K562 (cell line): Measurements from ENCODE around the gene KIAA1958. TPM values are rescaled to one million over a fixed set of nuclear protein-coding genes. Genes with fewer than 3 reads are reported as not detected.

ENCODE experiments used
- MAFK ChIP-seq: IDR thresholded peaks from 2 replicates; pipeline ENCODE4 v1.6.1; 2011; ENCODE audit warnings: low read length, improper control_type of control experiment
- NR3C1 ChIP-seq: sonication (generic); formaldehyde crosslinking; IDR thresholded peaks from 2 replicates; pipeline ENCODE4 v1.8.1; 2022; ENCODE audit warnings: missing genetic modification reagents
- RBM14 ChIP-seq: fragments of 200-400 bp; formaldehyde crosslinking; IDR thresholded peaks from 2 replicates; pipeline ENCODE4 v1.6.1; 2018; ENCODE audit warnings: low read depth, mild to moderate bottlenecking, low read length, moderate library complexity, borderline replicate concordance; ENCODE audit not compliant: insufficient read depth
- STAT6 ChIP-seq: sonication (generic); formaldehyde crosslinking; IDR thresholded peaks from 2 replicates; pipeline ENCODE4 v1.8.1; 2023; ENCODE audit warnings: mild to moderate bottlenecking, missing genetic modification reagents
- TCF3 ChIP-seq: sonication (generic); formaldehyde crosslinking; IDR thresholded peaks from 2 replicates; pipeline ENCODE4 v1.4.0; 2020; ENCODE audit warnings: mild to moderate bottlenecking, missing genetic modification reagents
- ZBTB5 ChIP-seq: fragments of 450-650 bp; IDR thresholded peaks from 2 replicates; pipeline ENCODE4 v1.6.1; 2017; ENCODE audit warnings: antibody characterized with exemption
- ZEB2 ChIP-seq: fragments of 450-650 bp; IDR thresholded peaks from 2 replicates; pipeline ENCODE4 v1.6.1; 2016
- polyA plus RNA-seq, 8 experiments: library from polyadenylated mRNA; depleted of rRNA in 4 of 8; stranded (reverse) in 5 of 8; unstranded in 3 of 8; fragments of >200 nt; fragmentation: Nextera tagmentation in 2 of 8; fragmentation: Illumina TruSeq in 1 of 8; extraction: Ambion mirVana in 2 of 8; extraction: Trizol in 1 of 8; gene quantifications; 2 replicates each; pipeline versions ENCODE4 v1.2.1 to v1.2.3, GENCODE V29; 2011 to 2014; ENCODE audit warnings: inconsistent platforms in 1 of 8, missing spikeins in 1 of 8
- total RNA-seq, 7 experiments: library from RNA; depleted of rRNA in 6 of 7; stranded (reverse); fragments of >200 nt in 6 of 7; fragmentation: Illumina TruSeq in 2 of 7; extraction: Trizol in 2 of 7; gene quantifications; 2 replicates each; pipeline versions ENCODE4 v1.2.1 to v1.2.3, GENCODE V29; 2011 to 2021; ENCODE audit warnings: low replicate concordance in 1 of 7

KIAA1958 gene
- total and polyA plus RNA-seq, 9 of the 15 experiments (the other 6 are each of a cell fraction or from before 2014, with no cell fraction given), result 1.1 to 16.0 (median 10.1) TPM

- TF ChIP-seq TCF3 (CRISPR knock-in tag) (no peak), STAT6 (no peak), NR3C1 (CRISPR knock-in tag) (no peak), MAFK (peak; percentile 10; the same call in 1 of the 2 replicates), ZEB2 (no peak), ZBTB5 (no peak), RBM14 (no peak)
These were observed 134.5 kb downstream of the KIAA1958 start (continued) for GRCh38 chr9:112621018-112621655.
